GM19372 (cell line): ENCODE measurements around the gene PUM1.
"Not testable (repeated sequence)": the region's sequence is repeated elsewhere in the genome, so short reads cannot be mapped to it uniquely, and the experiment has no call there.

Experiments used
- ATAC-seq: cut with Tn5 transposase; IDR thresholded peaks from one replicate; pipeline ENCODE4 v1.9.1; 2021; ENCODE audit warnings: mild to moderate bottlenecking, low read depth, moderate library complexity; ENCODE audit not compliant: unreplicated experiment

The PUM1 gene

DNA sequence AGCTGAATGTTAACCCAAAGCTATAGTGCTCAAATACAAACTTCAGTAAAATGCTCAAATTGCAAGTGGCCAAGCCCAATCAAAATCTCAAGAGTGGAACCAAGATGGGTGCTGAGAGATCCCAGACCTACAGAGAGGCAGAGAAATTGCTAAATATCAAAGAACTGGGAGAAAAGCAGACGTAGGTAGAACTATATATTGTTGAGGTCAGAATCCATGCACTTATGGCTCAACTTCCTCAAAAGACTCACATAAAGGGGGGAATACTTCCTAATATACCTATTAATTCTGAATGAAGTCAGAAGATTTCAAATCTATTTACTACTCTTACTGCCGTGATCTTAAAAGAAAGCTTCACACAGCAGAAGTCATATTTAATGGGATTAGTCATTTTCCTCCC lies 65.2 kb downstream of the PUM1 start:
- no peak for ATAC-seq

GRCh38 chr1:30998887-30999286 lies 66.6 kb downstream of the PUM1 start:
- no peak for ATAC-seq

GRCh38 chr1:30998171-30998570 lies 67.3 kb downstream of the PUM1 start:
- ATAC-seq: no peak

DNA sequence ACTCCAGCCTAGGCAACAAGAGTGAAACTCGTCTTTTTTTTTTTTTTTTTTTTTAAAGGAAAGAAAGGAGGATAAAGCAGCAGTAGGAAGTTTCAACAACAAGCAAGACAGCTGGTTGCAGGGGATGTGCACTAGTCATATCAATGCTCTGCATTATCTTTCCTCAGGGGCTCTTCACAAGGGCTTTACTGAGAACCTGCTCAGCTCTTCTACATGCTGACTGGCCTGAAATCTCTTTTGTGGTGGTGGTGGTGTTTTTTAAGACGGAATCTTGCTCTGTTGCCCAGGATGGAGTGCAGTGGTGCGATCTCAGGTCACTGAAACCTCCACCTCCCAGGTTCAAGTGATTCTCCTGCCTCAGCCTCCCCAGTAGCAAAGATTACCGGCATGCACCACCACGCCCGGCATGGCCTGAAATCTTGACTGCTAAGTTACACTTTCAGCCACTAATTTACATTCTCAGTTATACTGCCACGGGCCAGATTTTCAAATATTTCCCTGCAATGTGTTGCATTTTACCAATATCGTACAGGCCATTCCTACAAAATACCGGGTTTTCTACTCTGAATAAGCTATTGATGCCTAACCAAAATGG lies 68.0 kb downstream of the PUM1 start:
- ATAC-seq: no peak

- ATAC-seq: no peak
Measured at GRCh38 chr1:30995990-30996612, 69.4 kb downstream of the PUM1 start.

DNA sequence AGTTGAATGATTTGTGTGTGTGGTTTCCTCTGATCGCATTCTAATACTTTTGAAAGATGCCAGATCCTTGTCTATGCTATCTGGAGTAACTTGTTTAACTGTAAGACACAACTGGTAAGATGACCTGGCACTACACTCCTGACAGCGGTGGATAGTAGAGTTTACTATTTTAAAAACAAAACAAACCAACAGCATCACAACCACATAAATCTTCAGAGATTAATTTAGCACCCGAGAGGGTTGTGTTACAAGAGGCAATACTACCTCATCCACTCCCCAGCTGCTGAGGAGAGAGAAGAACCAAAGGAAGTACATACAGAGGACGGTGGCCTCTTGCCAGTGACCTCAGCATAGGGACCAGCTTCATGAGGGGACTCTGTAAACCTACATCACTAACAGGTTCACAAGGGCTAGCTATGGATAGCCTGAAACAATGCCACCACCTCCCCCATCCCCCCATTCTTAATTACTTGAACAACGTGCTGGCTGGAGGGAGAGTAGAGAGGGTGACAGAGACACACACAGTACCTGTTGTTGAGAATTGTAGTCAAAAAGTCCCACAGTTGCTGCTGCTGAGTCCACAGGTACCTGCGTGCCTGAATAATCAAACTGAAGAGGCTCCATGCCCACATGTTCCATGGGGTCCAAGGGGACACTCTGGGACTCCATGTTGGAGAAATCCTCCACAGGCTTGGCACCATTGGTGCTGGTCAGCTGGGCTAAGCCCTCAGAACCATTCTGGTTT lies 73.5 kb downstream of the PUM1 start:
- ATAC-seq: no peak

GRCh38 chr1:30990591-30990990 lies 74.9 kb downstream of the PUM1 start:
- ATAC-seq: no peak

GRCh38 chr1:30988045-30988444 lies 77.5 kb downstream of the PUM1 start:
- ATAC-seq: no peak

GRCh38 chr1:30986755-30987154 lies 78.8 kb downstream of the PUM1 start:
- ATAC-seq: no peak

- ATAC-seq: no peak
Measured at GRCh38 chr1:30984991-30985503, 80.5 kb downstream of the PUM1 start.

- no peak for ATAC-seq
Measured at GRCh38 chr1:30984165-30984889, 81.2 kb downstream of the PUM1 start.

- ATAC-seq: no peak
Measured at GRCh38 chr1:30982937-30983336, 82.6 kb downstream of the PUM1 start.

GRCh38 chr1:30982431-30982830 lies 83.1 kb downstream of the PUM1 start:
- no peak for ATAC-seq

DNA sequence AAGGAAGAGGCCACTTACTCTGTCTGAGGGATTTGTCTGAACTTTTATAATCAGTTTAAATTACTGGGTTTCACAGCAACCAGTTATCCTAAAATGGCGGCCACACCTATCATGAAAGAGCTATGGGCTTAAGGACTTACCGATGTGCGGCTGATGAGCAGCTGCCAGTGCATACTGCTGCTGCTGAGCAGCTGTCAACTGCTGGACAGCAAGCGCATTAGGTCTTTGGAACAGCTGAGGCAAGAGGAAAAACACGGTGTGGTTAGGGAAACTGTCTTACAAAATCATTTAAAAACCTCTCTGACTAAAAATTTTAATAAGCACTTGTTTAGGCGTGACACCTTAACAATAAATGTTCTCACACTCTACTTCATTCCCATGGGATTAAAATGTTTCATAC lies 84.3 kb downstream of the PUM1 start:
- no peak for ATAC-seq

- no peak for ATAC-seq
Measured at GRCh38 chr1:30977511-30977910, 88.0 kb downstream of the PUM1 start.

GRCh38 chr1:30977105-30977504 lies 88.4 kb downstream of the PUM1 start:
- ATAC-seq: no peak

DNA sequence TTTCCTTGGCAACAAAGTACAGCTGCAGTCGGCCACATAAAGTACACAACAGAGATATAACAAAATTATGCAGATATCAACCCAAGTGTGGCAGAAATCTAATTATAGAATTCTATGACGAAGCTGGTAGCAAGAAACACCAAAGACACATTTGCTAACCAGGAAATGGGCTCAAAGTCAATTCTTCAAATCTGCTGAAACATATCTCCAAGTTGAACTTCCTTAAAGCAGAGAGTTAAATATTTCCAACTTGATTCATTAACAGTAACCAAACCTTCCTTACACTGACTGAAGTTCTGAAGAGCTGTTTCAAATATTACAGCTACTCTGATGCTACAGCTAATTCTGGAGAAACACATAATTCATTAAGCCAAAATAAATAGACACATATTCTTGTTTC lies 89.4 kb downstream of the PUM1 start:
- ATAC-seq: no peak

- ATAC-seq: no peak
Measured at GRCh38 chr1:30975217-30975616, 90.3 kb downstream of the PUM1 start.

DNA sequence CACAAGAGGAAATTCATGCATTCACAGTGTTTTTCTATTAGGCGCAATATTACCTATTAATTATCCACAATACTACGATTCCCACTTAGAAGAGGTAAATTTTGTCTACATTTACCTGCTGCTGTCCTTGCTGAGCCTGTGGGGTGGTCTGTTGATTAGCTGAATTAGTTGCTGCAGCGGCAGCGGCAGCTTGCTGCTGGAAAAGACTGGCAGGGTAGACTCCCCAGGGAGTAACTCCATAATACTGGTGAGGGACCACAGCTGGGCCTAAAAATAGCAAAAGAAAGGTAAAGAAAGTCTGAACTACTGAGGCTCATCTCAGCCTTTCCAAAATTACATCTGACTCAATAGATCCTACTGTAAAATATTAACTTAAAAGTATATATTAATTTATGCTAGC lies 91.0 kb downstream of the PUM1 start:
- ATAC-seq: no peak

DNA sequence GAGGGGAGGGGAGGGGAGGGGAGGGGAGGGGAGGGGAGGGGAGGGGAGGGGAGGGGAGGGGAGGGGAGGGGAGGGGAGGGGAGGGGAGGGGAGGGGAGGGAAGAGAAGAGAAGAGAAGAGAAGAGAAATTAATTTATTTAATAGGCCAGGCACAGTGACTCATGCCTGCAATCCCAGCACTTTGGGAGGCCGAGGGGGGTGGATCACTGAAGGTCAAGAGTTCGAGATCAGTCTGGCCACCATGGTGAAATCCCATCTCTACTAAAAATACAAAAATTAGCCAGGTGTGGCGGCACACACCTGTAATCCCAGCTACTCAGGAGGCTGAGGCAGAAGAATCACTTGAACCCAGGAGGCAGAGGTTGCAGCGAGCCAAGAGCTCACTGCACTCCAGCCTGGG lies 93.2 kb downstream of the PUM1 start:
- not testable (repeated sequence) for ATAC-seq

DNA sequence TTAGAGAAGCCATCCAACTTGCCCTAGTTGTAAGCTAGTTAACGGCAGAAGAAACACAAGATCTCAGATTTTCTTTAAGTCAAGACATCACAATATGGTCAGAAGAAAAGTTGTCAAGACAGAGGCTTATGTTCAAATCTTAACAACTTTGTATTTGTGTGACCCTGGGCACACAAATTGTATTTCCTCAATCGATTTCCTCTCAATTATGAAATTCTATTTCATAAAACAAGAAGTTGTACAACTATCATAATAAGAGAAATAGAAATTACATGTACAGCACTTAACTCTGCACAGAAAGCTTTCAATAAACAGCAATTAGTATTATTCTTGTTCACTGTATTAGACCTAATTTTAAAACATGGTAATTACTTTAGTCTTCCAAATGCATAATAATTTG lies 94.0 kb downstream of the PUM1 start:
- ATAC-seq: no peak
